ENCODE data around the gene SMIM24. TPM values are rescaled to one million over a fixed set of nuclear protein-coding genes. Genes with fewer than 3 reads are reported as not detected.

The SMIM24 gene
- total RNA-seq, 1 experiment from 2014 or later = 1.9 TPM

DNA sequence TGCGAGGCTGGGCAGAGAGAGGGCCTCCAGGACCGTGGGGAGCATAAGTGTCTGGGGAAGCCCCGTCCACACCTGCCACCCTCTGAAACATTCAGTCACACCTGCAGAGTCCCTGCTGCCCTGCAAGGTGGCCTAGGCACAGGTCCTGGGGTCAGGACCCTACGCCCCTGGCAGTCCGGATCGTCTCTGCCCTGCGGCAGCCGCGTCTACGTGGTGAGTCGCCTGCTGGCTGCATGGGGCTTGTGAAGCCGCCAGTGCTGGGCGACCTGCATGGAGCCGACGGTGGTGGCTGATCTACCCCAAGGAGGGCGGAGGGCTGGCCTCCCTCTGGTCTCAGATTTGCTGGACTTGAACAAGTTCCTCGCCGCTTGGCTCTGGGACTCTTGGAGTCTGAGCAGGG is 38.8 kb upstream of the SMIM24 start:
- Histone ChIP-seq H2AFZ (ENCODE audit: low read length) (no peak overlapping the region), H3K79me2 (ENCODE audit: insufficient read depth, low read length) (no peaks in the 10 kb centered on the region; the same call in 1 of the 2 replicates), H3K79me1 (ENCODE audit: insufficient read depth, low read depth, low read length, poor library complexity, severe bottlenecking) (no peaks in the 10 kb centered on the region), H3K4ac (ENCODE audit: low read depth, low read length) (no peak overlapping the region), H2BK15ac (ENCODE audit: low read depth, low read length) (no peak overlapping the region), H3K9ac (ENCODE audit: extremely low read depth, insufficient read length, low read length) (no peak overlapping the region), H4K91ac (ENCODE audit: insufficient read length, low read depth, low read length) (no peak overlapping the region), H4K20me1 (ENCODE audit: control insufficient read depth, insufficient read depth, insufficient read length) (no peaks in the 10 kb centered on the region), H3K56ac (ENCODE audit: insufficient read length, low read depth, low read length) (no peak overlapping the region), H2BK12ac (ENCODE audit: insufficient read length, low read depth, low read length) (no peak overlapping the region), H3K4me2 (ENCODE audit: insufficient read depth, insufficient read length, low read length) (no peak overlapping the region), H3K23ac (ENCODE audit: insufficient read length, low read depth, low read length) (no peak overlapping the region), H3T11ph (ENCODE audit: low read length) (no peak overlapping the region), H3K18ac (ENCODE audit: insufficient read length, low read depth, low read length) (peak overlapping the region; percentile 10), H3K4me1 (ENCODE audit: insufficient read depth, low read length) (peaks cover 3% of the 10 kb centered on the region; the same call in 1 of the 2 replicates), H2BK20ac (ENCODE audit: low read depth, low read length, poor library complexity, severe bottlenecking) (no peak overlapping the region), H2AK5ac (ENCODE audit: insufficient read length, low read length) (no peak overlapping the region), H2BK5ac (ENCODE audit: insufficient read length, low read length) (no peak overlapping the region), H4K8ac (replicated peaks; ENCODE audit: insufficient read length, low read depth, low read length) (no peak overlapping the region), H3K27me3 (ENCODE audit: insufficient read depth, low read length) (no peaks in the 10 kb centered on the region), H3K9me3 (ENCODE audit: control insufficient read depth, low read depth, low read length) (no peaks in the 10 kb centered on the region), H4K5ac (ENCODE audit: insufficient read length, low read depth, low read length) (no peak overlapping the region), H3K27ac (ENCODE audit: insufficient read length, low read depth, low read length) (no peak overlapping the region), H2BK120ac (ENCODE audit: low read depth, low read length, poor library complexity, severe bottlenecking) (no peak overlapping the region), H3K23me2 (ENCODE audit: insufficient read length, low read depth, low read length, poor library complexity, severe bottlenecking) (no peaks in the 10 kb centered on the region), H3K14ac (ENCODE audit: insufficient read depth, low read length) (peak overlapping the region; percentile 73; the same call in 1 of the 2 replicates)
- no CpG with 5 or more reads among the region's 18 CpGs for WGBS (ENCODE audit: extremely low coverage, insufficient read length, low lambda C conversion rate)
- Mint-ChIP-seq H3K4me1 (peaks cover 36 to 45% of the 10 kb centered on the region in 2 experiments), H3K27me3 (ENCODE audit: low read depth) (no peaks in the 10 kb centered on the region; the same call in 1 of the 2 replicates), H3K27ac (no peak overlapping the region), H3K4me3 (no peak overlapping the region; a peak in 1 of 5 replicates), H3K36me3 (ENCODE audit: insufficient read depth in 1 of 3, low read depth in 3 of 3) (peaks cover 6 to 19% (median 14%) of the 10 kb centered on the region in 3 experiments), H3K9me3 (no peaks in the 10 kb centered on the region; a peak in 1 of 5 replicates)
- TF ChIP-seq, protein P1, sequence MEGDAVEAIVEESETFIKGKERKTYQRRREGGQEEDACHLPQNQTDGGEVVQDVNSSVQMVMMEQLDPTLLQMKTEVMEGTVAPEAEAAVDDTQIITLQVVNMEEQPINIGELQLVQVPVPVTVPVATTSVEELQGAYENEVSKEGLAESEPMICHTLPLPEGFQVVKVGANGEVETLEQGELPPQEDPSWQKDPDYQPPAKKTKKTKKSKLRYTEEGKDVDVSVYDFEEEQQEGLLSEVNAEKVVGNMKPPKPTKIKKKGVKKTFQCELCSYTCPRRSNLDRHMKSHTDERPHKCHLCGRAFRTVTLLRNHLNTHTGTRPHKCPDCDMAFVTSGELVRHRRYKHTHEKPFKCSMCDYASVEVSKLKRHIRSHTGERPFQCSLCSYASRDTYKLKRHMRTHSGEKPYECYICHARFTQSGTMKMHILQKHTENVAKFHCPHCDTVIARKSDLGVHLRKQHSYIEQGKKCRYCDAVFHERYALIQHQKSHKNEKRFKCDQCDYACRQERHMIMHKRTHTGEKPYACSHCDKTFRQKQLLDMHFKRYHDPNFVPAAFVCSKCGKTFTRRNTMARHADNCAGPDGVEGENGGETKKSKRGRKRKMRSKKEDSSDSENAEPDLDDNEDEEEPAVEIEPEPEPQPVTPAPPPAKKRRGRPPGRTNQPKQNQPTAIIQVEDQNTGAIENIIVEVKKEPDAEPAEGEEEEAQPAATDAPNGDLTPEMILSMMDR (conservative IDR thresholded peaks at IDR 0.05) = no peak
- no peak for DNase-seq

Data from H9 (cell line).